Sigmoid colon (tissue), 4 donors: Measurements from ENCODE around the gene BACH1.

Source experiments
- EP300 ChIP-seq, 4 donors: sonication (generic); formaldehyde crosslinking; IDR thresholded peaks; one replicate each; pipeline ENCODE4 v1.6.1; 2017; ENCODE audit warnings: antibody characterized with exemption in 4 of 4
- POLR2A ChIP-seq, 2 donors: fragments of 450-650 bp; IDR thresholded peaks; one replicate each; pipeline ENCODE4 v1.6.1; 2016; ENCODE audit warnings: antibody characterized with exemption in 2 of 2, mild to moderate bottlenecking in 2 of 2, moderate library complexity in 2 of 2
- TF ChIP-seq, protein P1 (sequence below), 4 experiments: fragments of 450-650 bp in 3 of 4; fragments of 200-600 bp in 1 of 4; IDR thresholded peaks; one replicate each; pipeline ENCODE4 v1.5.1; 2016 to 2019; ENCODE audit warnings: antibody characterized with exemption in 4 of 4, mild to moderate bottlenecking in 3 of 4, moderate library complexity in 2 of 4

DNA sequence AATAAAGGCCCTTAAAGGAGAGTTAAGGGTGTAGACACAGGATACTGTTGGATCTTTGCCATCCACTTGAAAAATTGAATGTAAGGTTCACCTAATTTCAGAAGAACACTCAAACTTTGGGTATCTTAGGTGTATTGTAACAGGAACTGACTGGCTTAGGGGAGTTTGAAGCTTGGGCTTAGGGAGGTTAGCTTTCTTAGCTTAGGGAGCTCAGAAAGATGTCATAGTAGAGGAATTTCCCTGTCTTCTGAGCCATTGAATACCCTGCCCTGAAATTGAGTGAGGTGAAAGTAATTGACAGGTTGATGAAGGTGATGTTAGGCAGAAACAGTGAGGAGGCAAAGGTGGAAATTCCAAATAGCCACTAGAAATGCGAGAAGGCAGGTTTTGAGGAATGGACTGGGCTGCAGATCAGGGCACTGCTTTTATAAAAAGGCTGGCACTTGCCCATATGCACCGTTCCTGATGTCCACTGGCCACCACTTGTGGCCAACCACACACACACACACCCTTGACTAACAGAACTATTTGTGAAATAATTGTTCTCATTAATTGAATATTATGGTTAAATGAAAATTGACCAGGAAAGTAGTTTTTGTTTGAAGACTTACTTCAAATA is 16.5 kb downstream of the BACH1 start:
- TF ChIP-seq, protein P1, sequence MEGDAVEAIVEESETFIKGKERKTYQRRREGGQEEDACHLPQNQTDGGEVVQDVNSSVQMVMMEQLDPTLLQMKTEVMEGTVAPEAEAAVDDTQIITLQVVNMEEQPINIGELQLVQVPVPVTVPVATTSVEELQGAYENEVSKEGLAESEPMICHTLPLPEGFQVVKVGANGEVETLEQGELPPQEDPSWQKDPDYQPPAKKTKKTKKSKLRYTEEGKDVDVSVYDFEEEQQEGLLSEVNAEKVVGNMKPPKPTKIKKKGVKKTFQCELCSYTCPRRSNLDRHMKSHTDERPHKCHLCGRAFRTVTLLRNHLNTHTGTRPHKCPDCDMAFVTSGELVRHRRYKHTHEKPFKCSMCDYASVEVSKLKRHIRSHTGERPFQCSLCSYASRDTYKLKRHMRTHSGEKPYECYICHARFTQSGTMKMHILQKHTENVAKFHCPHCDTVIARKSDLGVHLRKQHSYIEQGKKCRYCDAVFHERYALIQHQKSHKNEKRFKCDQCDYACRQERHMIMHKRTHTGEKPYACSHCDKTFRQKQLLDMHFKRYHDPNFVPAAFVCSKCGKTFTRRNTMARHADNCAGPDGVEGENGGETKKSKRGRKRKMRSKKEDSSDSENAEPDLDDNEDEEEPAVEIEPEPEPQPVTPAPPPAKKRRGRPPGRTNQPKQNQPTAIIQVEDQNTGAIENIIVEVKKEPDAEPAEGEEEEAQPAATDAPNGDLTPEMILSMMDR (IDR thresholded peaks at IDR 0.05), result no peak
- TF ChIP-seq EP300 (IDR thresholded peaks at IDR 0.05) (no peak), POLR2A (IDR thresholded peaks at IDR 0.05) (no peak)
